Fibroblast of the conjunctiva (primary cell): Measurements from ENCODE around the gene PPP4R4.
A peak's percentile ranks its signal among the peaks of the same experiment; 100 is the strongest.
"Not testable (repeated sequence)": the region's sequence is repeated elsewhere in the genome, so short reads cannot be mapped to it uniquely, and the experiment has no call there.

Experiments used
- DNase-seq: peaks from one replicate; pipeline ENCODE4 v3.0.0-alpha.2; 2010; ENCODE audit warnings: low read depth

Gene PPP4R4

GRCh38 chr14:94143711-94144110, 30.4 kb upstream of the PPP4R4 start:
- no peak for DNase-seq

GRCh38 chr14:94144765-94145164, 29.4 kb upstream of the PPP4R4 start:
- DNase-seq: peak; percentile 4

DNA sequence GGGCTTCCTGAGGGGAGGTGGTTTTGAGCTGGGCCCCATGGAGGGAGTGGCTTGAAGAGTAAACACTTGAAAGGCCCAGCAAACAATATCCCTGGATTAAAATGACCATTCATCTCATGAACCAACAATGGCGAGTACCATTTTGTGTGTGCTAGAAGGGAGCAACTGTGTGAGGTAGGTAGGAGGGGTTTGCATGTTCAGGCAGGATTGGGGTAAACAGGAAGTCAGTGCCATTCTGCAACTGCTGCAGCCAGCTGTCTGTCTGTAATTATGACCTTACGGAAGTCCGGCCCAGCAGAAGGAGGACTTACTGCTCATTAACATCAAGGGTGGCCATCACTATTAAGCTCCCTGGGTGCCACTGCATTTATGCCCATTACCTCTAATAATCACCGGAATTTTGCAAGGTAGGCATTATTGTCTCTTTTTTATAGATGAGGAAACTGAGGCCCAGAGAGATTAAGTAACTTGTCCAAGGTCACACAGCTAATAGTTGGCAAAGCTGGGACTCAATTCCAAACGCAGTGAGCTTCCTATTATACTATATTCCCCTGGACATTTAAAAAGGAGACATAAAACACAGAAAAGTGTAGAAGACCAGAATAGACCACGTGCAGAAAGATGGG, 28.1 kb upstream of the PPP4R4 start:
- DNase-seq: no peak

DNA sequence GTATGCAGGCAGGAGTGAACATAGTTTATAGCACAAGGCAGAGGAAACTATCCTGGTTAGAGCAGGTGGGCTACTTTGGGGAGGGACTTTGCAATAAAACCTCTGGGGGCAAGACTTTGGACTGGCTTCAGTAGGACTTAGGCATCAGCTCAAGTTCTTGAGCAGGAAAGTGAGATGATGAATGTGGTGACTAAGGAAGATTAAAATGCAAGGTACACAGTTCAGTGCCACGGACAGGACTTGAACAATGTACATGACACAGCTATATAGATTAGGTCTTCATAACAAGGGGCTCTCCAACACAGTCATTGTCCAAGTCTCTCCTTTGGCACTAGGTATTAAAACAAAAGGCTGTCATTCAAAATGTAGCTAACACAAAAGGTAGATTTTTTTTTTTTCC, 21.4 kb upstream of the PPP4R4 start:
- DNase-seq: no peak

DNA sequence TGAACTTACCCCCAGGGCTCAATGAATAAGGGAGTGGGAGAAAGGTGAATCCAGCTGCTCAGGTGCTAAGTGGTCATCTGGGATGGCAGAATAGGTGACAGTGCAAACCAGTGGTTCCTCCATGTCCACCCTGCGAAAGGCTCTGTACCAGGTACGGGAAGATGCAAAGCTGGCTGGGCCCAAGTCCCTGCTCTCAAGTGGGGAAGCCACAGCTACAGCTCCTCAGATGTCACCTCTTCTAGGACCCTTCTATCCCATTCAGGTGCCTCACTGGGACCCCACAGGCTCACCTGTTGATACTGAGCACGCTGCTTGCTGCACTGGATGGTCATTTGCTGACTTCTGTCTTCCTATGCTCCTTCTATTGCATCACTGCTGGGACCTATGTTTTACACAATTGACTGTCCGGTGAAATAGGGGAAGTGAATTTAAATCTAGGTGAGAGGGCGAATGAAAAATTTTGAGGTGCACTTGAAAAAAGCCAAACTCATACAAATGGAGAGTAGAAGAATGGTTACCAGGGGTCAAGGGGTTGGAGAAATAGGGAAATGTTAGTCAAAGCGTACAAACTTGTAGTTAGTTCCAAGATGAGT, 20.3 kb upstream of the PPP4R4 start:
- DNase-seq: no peak

DNA sequence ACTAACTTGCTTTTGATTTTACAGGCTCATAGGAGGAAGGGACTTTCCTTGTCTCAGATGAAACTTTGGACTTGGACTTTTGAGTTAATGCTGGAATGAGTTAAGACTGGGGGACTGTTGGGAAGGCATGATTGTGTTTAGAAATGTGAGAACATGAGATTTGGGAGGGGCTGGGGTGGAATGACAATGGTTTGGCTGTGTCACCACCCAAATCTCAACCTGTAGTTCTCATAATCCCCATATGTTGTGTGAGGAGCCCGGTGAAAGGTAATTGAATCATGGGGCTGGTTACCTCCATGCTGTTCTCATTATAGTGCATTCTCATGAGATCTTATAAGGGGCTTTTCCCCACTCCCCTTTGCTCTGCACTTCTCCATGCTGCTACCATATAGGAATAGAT, 18.0 kb upstream of the PPP4R4 start:
- DNase-seq: not testable (repeated sequence)

- no peak for DNase-seq
These were observed 16.9 kb upstream of the PPP4R4 start for GRCh38 chr14:94157197-94157596.

DNA sequence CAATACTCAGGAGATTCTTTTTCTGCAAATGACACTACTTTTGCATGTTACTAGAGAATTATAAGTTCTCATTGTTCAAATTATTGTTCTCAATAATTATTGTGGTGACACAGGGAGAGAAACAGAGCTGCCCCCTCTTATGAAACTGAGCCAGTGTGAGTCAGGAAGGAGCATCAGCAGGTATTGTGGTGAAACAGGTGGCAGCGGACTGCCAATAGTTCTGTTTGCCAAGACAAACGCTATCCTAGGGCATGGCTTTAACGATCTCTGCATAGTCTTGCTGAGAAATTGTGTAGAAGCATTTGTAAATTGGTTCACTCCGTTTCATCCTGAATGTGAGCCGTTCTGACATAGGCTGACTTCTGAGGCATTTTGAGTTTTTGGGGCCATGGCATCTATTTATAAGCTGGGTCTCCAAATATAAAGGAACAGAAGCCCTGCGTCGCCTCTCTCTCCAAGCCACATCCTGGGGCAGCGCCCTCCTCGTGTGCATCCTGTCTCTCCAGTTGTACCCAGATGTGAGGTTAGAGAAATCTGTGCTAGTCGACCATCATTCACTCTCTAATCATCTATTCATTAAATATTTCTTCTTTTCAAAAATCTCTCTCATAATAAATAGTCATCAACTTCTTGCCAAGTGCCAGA, 15.8 kb upstream of the PPP4R4 start:
- no peak for DNase-seq

DNA sequence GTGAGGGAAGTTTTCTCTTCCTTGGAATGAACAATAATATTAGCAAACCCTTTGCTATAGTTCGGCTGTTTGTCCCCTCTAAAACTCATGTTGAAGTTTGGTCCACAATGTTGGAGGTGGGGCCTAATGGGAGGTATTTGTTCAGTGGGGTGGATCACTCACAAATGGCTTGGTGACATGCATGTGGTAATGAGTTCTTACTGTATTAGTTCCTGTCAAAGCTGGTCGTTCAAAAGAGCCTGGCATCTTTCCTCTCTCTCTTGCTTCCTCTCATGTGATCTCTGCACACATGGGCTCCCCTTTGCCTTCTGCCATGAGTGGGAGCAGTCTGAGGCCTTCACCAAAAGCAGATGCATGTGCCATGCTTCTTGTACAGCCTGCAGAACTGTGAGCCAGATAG, 13.1 kb upstream of the PPP4R4 start:
- no peak for DNase-seq

DNA sequence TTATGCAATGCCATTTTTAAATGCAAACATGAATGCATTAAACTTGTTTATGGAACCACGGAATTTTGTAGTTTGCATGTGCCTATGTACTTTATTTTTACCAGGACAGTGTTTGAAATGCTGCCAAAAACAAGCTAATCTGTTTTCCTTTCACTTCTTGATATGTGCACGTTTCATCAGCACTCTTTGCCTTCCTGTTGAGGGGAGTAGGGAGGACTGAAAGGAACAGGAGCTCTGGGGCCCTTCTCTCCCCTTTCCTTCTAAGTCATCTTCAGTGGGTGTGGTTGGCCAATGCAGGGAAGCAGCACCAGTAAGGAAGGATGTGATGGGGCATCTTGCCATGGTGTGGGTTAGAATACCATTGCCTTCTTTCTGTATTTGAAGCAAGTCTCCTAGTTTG, 12.1 kb upstream of the PPP4R4 start:
- peak; percentile 17 for DNase-seq

GRCh38 chr14:94162466-94162865, 11.7 kb upstream of the PPP4R4 start:
- no peak for DNase-seq

- no peak for DNase-seq
These were observed 10.3 kb upstream of the PPP4R4 start for GRCh38 chr14:94163796-94164195.

DNA sequence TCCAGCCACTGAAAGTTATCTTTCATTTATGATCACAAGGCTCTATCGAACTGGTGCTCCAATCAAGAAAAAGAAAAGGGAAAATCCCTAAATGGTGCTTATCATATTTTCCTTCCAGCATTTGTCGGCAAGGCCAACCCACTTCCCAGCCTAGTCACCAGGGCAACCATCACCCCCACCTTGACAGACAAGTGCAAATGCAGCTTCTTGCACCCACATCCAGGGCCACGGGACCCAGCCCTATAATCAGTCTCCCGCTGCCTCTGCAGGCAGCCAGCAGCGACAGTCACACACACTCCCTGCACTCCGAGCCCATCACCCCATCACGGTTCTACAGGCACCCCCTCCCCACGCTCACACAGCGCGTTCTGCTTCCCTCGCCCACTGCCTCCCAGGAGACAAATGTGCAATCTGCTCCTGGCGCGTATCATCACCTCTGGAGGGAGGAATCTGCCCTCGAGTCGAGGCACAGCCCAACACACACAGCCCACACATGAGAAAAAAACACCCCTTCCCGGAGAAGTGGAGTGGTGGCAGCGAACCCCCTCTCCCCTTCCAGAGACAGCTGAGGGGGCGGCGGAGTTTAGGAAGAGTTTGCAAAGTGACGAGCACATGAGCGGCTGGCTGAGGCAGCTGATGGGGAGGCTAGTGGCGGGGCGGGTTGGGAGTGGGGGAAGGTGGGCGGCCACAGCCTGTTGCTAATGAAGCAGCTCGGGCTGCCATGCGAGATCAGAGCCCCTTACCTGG, 9.3 kb upstream of the PPP4R4 start:
- no peak for DNase-seq

DNA sequence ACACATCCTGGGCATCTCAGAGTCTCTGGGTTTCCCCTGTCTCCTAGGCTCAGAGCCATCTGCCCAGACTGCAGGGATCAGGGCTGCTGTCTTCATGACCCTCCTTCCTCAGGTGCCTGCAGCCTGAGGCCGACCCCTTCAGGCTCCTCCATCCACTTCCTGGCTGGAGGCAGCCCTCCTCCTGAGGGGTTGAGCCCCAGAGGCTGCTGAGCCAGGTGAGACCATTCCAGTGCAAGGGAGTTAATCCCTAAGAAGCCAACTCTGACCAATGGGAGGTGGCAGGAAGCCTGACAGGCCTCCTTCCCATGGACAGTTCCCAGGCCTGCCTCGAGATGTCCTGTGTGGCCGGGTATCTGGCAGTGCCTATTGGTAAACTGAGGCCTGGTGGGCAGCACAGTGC, 8.4 kb upstream of the PPP4R4 start:
- no peak for DNase-seq

- no peak for DNase-seq
These were observed 4.0 kb upstream of the PPP4R4 start for GRCh38 chr14:94170136-94170535.

- no peak for DNase-seq
These were observed 2.9 kb upstream of the PPP4R4 start for GRCh38 chr14:94171208-94171607.

DNA sequence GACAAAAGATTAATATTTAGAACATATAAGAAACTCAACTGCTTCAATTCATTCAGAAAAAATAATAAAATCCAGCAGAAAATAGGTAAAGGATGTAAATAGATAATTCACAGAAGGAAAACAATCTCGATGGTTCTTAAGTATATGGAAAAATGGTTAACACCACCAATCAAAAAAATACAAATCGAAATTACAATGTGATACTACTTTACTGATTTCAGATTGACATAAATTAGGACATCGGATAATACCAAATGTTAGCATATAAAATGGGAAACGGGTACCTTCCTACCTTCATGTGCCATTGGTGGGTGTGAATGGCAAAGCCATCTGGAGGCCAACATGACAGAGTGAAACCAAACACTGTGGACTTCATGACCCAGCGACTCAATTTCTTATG, 1.6 kb upstream of the PPP4R4 start:
- no peak for DNase-seq

DNA sequence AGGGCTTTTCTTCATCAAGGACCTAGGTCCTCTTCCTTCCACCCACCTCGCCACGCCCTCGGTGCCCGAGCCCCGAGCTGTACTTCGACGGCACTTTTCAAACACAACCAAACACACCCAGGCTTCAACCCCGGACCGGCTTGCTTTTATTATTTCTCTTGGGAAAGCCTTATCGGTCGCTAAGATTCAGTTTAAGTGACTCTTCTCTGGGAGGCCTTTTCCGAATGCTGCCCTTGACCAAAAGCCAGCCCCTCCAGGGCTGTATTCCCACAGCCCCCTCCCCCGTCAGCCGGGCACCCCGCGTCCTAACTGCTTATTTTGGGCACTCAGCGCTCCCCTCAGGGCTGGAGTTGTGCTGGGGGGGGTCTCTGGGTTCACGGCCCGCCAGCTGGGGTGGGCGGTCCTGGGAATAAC, 644 bp upstream of the PPP4R4 start:
- DNase-seq: no peak

DNA sequence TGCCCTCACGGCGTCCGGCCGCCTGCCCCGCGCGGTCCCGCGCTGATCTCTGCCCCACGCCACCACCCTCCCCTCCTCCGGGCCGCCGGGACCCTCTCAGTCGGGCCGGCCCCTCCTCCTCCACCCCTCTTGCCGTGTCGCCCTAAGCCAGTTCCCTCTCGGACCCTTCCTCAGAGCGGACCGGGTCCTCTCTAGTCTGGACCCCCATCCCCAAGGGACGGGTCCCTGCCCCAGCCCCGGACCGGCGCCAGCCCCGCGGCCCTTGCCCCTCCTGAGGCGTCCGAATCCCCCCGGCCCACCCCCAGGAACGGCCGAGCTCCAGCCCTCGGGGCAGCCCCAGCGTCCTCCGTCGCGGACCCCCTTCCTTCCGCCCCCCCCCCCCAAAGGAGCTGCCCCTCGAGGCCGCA, 485 bp downstream of the PPP4R4 start:
- DNase-seq: no peak

DNA sequence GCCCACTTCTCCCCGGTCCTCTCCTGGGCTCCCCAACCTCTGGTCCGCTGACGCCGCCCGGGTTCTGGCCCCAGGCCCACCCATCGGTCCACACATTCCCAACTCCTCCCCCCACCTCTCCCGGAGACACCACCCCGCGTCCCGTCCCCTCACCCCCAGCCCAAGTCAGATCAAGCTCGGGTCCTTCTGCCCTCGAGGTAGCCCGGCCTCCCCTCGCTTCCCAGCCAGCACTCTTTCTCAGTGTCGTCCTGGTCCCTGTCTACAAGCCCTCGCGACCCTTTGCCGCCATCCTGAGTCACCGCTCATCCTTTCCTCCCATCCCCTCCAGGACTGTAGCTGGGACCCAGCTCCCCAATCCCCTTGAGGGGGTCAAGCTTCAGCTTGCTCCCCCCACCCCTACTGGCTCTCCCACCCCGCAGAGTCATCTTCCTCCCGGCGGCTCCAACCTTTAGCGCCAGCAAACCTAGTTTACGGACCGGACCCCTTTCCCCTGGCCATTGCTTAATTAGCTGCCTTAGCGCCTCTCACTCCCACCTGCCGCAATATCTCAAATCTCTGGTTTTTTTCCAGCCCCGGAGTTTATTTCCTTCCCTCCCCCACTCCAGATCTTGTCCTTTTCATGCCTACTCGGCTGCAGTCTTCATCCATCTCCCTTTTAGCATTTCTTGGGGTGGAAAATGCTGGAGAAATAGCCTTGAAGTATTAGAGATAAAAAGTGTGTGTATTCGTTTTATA, 1.1 kb downstream of the PPP4R4 start:
- no peak for DNase-seq

DNA sequence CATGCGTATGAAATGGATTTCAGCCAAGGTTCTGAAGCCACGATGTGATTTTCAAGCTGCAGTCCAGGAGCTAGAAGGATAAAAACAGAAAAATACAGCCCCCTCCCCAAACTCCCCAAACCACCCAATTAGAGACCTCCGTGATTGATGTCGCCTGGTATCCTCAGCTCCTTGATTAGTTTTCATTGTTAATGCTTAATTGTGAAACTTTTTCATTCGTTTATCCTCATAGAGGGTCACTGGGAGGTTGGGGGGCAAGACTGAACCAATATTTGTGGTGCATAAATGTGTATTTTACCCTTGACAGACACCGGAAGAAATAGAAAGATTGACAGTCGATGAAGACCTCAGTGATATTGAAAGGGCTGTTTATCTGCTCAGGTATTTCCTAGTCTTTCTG, 1.6 kb downstream of the PPP4R4 start:
- DNase-seq: no peak

DNA sequence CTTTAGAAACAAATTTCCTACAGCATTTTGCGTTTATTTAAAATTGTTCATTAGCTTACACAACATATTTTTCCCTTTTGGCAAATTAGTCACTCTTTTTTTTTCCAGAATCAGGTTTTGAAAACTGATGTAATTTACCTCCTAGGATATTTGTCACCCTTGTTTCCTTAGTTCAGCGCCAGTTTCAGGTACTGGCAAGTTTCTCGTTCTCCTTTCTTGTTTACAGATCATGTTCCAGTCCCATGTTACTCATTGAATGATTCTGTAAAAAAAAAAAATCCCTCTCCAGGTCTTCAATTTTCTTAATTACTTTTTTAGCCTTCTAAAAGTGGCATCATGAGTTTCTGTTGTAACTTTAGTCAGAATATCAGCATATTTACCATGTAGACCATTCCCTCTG, 2.7 kb downstream of the PPP4R4 start:
- no peak for DNase-seq
